NCI-H1105 (cell line): Measurements from ENCODE around the gene ACSL5.

Experiments used
- DNase-seq: peaks from one replicate; lab custom pipeline; 2025; lab: John Stamatoyannopoulos, UW

The ACSL5 gene

GRCh38 chr10:112373912-112374338, at the start of gene ACSL5:
ACSL5 (plus strand) TSS chr10:112374116; CDS start chr10:112394947, 20,831 bp downstream.
- DNase-seq: no peak

GRCh38 chr10:112327678-112328077, 46.2 kb upstream of the ACSL5 start:
- DNase-seq: no peak

GRCh38 chr10:112330162-112330561, 43.8 kb upstream of the ACSL5 start:
- DNase-seq: no peak

- no peak for DNase-seq
Measured at GRCh38 chr10:112330607-112331160, 43.2 kb upstream of the ACSL5 start.

GRCh38 chr10:112332022-112332421, 41.9 kb upstream of the ACSL5 start:
- DNase-seq: no peak

GRCh38 chr10:112332509-112333228, 41.2 kb upstream of the ACSL5 start:
- DNase-seq: peak; percentile 16

GRCh38 chr10:112333452-112333851, 40.5 kb upstream of the ACSL5 start:
- no peak for DNase-seq

GRCh38 chr10:112335111-112335867, 38.6 kb upstream of the ACSL5 start:
- DNase-seq: no peak

GRCh38 chr10:112335868-112336265, 38.0 kb upstream of the ACSL5 start:
- no peak for DNase-seq

- DNase-seq: no peak
Measured at GRCh38 chr10:112336556-112337201, 37.2 kb upstream of the ACSL5 start.

- DNase-seq: no peak
Measured at GRCh38 chr10:112338957-112339356, 35.0 kb upstream of the ACSL5 start.

- DNase-seq: no peak
Measured at GRCh38 chr10:112340601-112341000, 33.3 kb upstream of the ACSL5 start.

- DNase-seq: no peak
Measured at GRCh38 chr10:112343056-112343806, 30.7 kb upstream of the ACSL5 start.

GRCh38 chr10:112344261-112344660, 29.7 kb upstream of the ACSL5 start:
- no peak for DNase-seq

GRCh38 chr10:112345202-112345601, 28.7 kb upstream of the ACSL5 start:
- DNase-seq: no peak

GRCh38 chr10:112345743-112346142, 28.2 kb upstream of the ACSL5 start:
- DNase-seq: no peak

GRCh38 chr10:112346774-112347173, 27.1 kb upstream of the ACSL5 start:
- no peak for DNase-seq

GRCh38 chr10:112347709-112348671, 25.9 kb upstream of the ACSL5 start:
- no peak for DNase-seq

GRCh38 chr10:112348759-112349158, 25.2 kb upstream of the ACSL5 start:
- no peak for DNase-seq

GRCh38 chr10:112349521-112350085, 24.3 kb upstream of the ACSL5 start:
- DNase-seq: no peak
